GM06990 (cell line): ENCODE data around the gene STX11.

Source experiments
- DNase-seq: peaks from one replicate; pipeline ENCODE4 v3.0.0-alpha.2; 2011; ENCODE audit not compliant: insufficient read length; ENCODE audit errors: extremely low read depth
- H3K27me3 ChIP-seq: replicated peaks from 2 replicates; pipeline ENCODE4 v1.6.0; 2011; ENCODE audit warnings: low read length; ENCODE audit not compliant: control insufficient read depth, insufficient read depth
- H3K36me3 ChIP-seq: 2 replicates; pipeline ENCODE4 v1.5.1; 2011; ENCODE audit warnings: low read length; ENCODE audit not compliant: control insufficient read depth, insufficient read depth
- H3K4me3 ChIP-seq: replicated peaks from 2 replicates; pipeline ENCODE4 v1.5.1; 2011; ENCODE audit warnings: low read depth, mild to moderate bottlenecking, control low read depth, low read length
- TF ChIP-seq, protein P1 (sequence below): IDR thresholded peaks from 2 replicates; pipeline ENCODE4 v1.5.1; 2011; ENCODE audit warnings: low read length, control low read depth, mild to moderate bottlenecking, inconsistent platforms; ENCODE audit not compliant: insufficient read depth, poor library complexity, severe bottlenecking

STX11 gene

DNA sequence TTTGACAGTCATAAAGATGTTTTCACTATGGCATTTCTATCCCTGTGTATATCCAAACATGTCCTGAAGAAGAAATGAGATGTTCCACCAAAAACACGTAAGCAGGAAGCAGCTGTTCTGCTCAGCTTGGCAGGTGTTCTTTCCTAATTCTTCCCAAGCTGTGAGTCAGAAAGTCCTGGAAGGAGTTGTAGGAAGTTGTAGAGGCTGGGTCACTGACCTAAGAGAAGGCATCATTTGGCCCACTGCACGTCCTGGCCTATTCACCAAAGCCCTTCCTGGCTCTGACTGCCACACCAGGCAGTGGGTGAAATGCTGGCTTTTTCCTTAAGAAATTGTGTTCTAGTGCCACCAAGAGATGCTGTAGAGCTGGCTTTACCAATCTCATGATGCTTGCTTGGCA, 40.3 kb downstream of the STX11 start:
- Histone ChIP-seq H3K4me3 (no peak overlapping the region), H3K36me3 (peaks cover 15% of the 10 kb centered on the region), H3K27me3 (no peaks in the 10 kb centered on the region)
- TF ChIP-seq, protein P1, sequence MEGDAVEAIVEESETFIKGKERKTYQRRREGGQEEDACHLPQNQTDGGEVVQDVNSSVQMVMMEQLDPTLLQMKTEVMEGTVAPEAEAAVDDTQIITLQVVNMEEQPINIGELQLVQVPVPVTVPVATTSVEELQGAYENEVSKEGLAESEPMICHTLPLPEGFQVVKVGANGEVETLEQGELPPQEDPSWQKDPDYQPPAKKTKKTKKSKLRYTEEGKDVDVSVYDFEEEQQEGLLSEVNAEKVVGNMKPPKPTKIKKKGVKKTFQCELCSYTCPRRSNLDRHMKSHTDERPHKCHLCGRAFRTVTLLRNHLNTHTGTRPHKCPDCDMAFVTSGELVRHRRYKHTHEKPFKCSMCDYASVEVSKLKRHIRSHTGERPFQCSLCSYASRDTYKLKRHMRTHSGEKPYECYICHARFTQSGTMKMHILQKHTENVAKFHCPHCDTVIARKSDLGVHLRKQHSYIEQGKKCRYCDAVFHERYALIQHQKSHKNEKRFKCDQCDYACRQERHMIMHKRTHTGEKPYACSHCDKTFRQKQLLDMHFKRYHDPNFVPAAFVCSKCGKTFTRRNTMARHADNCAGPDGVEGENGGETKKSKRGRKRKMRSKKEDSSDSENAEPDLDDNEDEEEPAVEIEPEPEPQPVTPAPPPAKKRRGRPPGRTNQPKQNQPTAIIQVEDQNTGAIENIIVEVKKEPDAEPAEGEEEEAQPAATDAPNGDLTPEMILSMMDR = no peak
- DNase-seq = no peak

DNA sequence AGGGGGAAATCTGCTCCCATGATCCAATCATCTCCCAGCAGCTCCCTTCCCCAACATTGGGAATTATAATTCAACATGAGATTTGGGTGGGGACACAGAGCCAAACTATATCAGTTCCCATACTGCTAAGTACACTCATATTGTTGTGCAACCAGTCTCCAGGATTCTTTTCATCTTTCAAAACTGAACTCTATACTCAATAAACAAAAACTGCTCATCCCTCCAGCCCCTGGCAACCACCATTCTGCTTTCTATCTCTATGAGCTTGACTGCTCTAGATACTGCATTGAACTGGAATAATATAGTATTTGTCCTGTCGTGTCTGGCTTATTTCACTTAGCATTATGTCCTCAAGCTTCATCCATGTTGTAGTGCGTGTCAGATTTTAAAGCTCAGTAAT, 42.9 kb downstream of the STX11 start:
- peaks cover 1% of the 10 kb centered on the region for H3K36me3 ChIP-seq
- no peak overlapping the region for H3K4me3 ChIP-seq
- no peak for DNase-seq
- no peaks in the 10 kb centered on the region for H3K27me3 ChIP-seq
- TF ChIP-seq, protein P1 = no peak

DNA sequence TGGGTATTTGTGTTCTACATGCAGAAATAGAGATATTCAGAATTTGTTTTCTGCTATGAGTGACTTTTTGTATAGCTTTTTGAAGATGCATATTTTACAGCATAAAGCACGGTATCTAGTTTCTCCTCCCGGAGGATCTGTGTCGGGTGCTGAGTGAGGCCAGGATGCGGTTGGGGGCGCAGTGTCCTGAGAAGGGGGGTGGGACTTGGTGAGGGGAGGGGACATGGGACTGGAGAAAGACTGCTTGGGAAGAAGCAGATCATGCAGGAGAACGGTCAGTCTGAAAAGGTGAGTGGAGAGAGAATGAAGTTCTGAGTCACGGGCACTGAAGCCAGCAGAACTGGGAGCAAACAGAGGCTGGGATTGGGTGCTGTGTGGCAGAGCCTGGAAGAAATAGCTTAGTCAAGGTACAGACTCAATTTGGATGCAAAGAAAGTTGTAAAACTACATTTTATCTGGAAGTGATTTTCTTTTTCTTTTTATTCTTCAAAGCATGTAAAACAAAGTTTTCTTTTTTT, 44.0 kb downstream of the STX11 start:
- no peak overlapping the region for H3K4me3 ChIP-seq
- no peaks in the 10 kb centered on the region for H3K27me3 ChIP-seq
- no peak for DNase-seq
- H3K36me3 ChIP-seq = peaks cover 1% of the 10 kb centered on the region
- TF ChIP-seq, protein P1 = no peak

DNA sequence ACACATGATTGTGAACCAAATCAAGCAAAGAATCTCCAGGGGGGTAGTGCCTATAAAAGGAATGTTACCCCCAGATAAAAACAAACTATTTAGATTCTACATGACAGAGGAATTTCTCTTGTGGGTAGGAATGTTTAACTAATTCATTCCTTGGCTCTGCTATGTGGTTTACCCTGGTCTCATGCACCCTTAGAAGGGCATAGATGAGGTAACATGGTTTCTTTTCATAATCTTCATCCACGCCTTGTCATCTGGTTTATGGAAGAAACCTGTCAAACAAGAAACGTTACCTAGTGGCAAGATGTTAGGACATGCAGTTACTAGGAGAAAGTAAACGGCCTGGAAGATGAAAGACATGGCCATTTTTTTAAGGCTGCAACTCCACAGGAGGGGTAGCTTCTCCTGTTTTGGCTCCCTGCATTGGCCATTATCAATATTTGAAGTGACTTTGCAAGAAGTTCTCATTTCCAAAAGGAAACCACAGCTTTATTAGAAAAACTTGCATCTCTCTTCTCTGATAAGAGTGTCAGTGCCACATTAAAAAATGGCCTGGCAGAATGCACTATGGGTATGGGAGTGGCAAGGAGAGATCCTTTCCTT, 45.5 kb downstream of the STX11 start:
- TF ChIP-seq, protein P1 = no peak
- no peaks in the 10 kb centered on the region for H3K27me3 ChIP-seq
- H3K4me3 ChIP-seq = no peak overlapping the region
- no peaks in the 10 kb centered on the region for H3K36me3 ChIP-seq
- no peak for DNase-seq

DNA sequence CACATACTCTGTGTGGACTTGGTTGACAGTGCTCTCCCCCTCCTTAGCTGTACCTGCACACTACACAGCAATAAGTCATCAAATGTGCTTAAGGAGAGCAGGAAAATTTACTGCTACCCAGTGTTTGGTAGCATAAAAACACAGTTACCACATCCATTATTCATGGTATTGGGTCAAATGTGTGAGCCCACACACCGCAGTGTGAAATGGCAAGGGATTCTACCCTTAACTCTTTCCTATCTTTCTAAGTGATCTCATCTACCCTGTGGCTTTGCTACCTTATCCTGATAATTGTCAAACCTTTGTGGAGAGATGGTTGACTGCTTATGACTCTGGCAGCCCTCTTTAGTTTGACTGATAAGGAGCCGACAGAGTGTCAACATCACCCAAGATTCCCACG, 47.6 kb downstream of the STX11 start:
- no peaks in the 10 kb centered on the region for H3K27me3 ChIP-seq
- no peak overlapping the region for H3K4me3 ChIP-seq
- no peaks in the 10 kb centered on the region for H3K36me3 ChIP-seq
- TF ChIP-seq, protein P1 = no peak
- DNase-seq = no peak
